HG03025 (cell line): ENCODE results near the gene JMJD8.
"Not testable (repeated sequence)": the region's sequence is repeated elsewhere in the genome, so short reads cannot be mapped to it uniquely, and the experiment has no call there.

ENCODE experiments used
- ATAC-seq: cut with Tn5 transposase; IDR thresholded peaks from one replicate; pipeline ENCODE4 v1.9.1; 2021; ENCODE audit warnings: mild to moderate bottlenecking, moderate library complexity; ENCODE audit not compliant: unreplicated experiment, low FRiP score

Gene JMJD8

DNA sequence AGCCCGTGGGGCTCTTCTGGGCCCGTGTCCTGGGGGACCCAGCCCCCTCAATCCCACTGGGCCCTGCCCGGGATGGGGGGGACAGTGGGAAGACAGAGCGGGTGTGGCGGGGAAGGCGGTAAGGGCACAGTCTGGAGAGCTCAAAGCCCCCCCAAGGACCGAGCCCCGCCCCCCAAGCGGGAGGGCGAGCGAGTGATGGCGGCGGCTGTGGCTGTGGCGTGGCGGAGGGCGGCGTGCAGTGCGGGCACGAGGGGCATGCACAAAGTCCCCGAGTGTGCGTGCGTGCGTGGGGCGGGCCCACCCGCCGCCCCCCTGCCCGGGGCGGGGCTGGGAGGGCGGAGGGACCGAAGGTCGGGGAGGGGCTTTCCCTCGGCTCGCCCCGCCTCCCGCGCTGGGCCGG, 9.6 kb upstream of the JMJD8 start:
- ATAC-seq = no peak

GRCh38 chr16:693364-693763, 9.2 kb upstream of the JMJD8 start:
- no peak for ATAC-seq

- no peak for ATAC-seq
Observed at GRCh38 chr16:692356-693108, 8.4 kb upstream of the JMJD8 start.

DNA sequence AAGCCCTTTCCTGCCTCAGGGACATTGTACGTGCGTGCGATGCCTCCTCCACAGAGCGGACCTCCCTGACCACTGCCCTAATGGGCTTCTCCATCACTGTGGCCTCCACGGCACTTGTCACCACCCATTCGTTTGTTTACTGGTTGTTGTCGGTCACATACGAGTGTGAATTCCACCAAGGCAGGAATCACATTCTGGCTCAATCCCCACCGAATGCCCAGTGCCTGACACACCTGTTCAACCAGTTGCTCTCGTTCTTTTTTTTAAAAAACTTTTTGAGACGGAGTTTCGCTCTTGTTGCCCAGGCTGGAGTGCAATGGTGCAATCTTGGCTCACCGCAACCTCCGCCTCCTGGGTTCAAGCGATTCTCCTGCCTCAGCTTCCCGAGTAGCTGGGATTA, 7.1 kb upstream of the JMJD8 start:
- not testable (repeated sequence) for ATAC-seq

- ATAC-seq = no peak
Observed at GRCh38 chr16:689175-689897, 5.2 kb upstream of the JMJD8 start.

DNA sequence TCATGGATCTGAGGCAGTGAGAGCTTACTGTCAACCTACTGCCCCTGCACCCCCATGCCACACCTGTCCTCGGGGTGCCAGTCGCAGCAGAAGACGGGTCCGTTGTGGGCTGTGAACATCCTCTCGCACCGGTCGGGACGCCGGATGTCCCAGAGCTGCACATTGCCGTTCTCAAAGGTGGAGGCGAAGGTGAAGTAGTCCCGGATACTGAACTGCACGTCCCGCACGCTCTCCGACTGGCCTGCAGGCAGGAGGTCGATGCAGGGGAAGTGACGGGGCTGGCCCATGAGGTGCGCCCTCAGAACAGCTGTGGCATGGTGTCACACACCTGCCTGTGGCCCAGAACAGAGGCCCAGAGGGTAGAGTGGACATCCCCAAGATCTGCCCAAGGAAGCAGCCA, 3.4 kb upstream of the JMJD8 start:
- no peak for ATAC-seq

DNA sequence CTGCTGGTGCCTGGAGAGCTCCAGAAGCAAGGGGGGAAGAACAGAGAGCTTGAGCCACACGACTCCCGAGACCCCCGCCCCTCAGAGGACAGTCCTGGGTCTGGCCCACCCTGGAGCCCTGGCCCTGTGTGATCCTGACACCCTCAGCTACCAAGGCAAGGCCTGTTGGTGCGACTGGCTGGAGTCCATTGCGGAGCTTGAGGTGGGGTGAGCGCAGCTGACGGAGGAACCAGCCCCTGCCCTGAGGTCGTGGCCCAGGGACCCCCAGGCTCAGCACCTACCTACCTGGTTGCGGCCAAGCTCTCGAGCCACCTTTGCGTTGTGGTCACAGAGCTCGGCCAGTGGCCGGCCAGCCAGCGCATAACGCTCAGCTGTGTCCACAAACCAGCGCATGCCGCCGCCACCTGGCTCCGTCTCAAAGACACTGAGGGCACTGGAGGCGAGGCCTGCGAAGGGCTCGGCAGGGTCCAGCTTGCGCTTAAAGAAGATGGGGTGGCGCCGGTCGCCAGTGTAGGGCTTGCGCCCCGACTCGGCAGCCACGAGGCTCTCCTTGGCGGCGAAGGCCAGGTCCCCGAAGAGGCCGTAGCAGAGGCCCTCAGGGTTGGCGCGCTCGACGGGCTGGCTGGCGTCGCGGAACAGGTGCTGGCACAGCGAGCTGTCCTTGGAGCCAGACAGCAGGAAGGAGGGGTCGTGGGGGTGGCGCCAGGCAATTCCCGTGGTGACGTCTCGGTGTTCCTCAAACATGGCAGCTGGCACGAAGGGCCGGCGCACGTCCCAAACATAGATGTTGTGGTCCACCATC, 2.5 kb upstream of the JMJD8 start:
- no peak for ATAC-seq

DNA sequence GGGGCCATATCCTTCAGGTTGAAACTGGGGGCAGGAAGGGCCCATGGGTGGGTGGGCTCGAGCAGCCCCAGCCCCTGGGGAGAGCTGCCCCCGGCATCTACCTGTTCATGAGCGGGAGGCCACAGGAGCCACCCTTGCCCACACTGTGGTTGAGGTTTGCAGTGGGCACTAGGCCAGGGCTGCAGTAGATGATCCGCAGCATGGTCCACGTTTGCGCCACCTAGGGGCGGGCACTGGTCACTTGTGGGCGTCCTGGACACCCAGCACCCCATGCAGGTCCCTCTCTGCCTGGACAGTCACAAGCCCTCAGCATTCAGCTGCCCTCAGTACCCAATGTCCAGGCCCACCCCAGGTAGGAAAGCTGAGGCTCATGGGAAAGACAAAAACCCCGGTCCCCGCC, 1.8 kb upstream of the JMJD8 start:
- ATAC-seq = no peak

DNA sequence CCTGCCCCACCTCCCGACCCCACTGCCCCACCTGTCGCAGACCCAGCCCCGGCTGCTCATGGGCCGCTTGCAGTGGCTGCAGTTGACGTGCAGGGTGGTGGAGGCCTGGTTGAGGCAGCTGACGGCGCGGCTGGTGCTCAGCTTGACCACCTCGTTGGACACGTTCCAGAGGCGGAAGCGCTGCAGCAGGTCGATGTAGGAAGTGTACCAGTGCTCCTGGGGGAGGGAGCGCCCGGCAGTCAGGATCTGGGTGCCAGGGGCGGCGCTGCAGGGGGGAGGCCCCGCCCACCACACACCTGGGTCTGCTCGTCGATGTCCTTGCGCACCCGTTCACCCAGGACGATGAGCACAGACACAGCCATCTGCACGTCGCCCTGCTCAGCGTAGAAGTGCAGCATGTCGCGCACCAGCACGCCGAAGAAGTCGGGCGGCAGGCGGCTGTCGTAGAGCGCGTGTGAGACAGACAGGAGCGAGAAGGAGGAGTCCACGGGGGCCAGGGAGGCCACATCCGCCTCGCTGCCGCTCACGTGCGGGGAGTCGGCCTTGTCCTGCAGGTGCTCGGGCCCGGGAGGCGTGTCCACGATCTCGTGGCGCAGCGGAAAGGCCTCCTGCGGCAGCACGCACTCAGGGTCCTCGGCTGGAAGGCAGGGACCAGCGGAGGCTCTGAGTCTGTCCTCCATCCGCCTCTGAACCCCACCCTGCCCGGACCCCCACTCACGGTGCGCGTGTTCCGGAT, 995 bp upstream of the JMJD8 start:
- no peak for ATAC-seq

- no peak for ATAC-seq
Observed at GRCh38 chr16:683396-684070, 601 bp downstream of the JMJD8 start.

DNA sequence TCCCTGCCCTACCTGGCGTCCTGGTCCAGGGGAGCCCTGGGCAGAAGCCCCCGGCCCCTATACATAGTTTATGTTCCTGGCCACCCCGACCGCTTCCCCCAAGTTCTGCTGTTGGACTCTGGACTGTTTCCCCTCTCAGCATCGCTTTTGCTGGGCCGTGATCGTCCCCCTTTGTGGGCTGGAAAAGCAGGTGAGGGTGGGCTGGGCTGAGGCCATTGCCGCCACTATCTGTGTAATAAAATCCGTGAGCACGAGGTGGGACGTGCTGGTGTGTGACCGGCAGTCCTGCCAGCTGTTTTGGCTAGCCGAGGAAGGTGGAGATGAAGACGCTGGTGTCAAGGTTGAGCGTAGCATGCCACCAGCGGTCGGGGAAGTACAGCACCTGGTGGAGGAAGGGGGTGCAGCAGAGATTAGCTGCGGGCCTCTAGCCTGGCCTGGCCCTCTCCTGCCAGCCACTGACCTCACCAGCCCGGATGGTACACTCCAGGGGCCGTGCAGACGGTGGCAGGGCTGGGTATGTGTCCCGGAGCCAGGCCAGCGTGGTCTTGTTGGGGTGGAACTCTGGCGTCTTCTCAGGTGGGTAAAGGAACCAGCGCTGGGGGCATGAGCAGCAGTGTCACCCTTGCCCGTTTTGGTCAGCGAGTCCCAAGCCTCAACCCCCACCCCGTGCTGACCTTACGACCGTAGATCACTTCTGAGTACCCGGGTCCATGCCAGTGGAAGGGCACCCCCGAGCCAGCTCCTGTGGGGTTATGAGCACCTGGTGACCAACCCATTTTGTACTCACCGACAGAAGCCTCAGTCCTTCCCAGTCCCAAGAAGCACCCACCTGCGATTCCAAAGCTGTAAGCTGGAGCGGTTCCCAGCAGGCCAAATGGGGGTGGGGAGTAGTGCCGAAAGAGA, 1.4 kb downstream of the JMJD8 start:
- ATAC-seq = no peak

DNA sequence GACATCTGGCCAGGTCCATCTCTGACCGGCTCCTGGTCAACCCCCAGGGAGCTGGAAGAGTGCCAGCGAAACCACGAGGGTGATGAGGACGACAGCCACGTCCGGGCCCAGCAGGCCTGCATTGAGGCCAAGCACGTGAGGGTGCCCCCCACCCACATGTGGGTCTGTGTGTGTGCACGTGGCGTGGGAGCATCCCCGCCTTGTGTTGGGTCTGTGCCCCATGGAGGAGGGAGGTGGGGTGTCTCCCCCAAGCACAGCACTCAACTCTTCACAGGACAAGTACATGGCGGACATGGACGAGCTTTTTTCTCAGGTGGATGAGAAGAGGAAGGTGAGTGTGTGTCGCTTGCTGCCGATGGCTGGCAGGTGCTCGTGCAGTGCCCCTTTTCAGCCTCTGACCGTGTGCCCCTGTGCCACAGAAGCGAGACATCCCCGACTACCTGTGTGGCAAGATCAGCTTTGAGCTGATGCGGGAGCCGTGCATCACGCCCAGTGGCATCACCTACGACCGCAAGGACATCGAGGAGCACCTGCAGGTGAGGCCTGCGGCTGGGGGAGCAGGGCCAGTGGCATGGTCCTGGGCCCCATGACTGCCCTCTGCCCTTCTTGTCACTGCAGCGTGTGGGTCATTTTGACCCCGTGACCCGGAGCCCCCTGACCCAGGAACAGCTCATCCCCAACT, 2.2 kb downstream of the JMJD8 start:
- no peak for ATAC-seq

- no peak for ATAC-seq
Observed at GRCh38 chr16:680967-681745, 3.0 kb downstream of the JMJD8 start.

DNA sequence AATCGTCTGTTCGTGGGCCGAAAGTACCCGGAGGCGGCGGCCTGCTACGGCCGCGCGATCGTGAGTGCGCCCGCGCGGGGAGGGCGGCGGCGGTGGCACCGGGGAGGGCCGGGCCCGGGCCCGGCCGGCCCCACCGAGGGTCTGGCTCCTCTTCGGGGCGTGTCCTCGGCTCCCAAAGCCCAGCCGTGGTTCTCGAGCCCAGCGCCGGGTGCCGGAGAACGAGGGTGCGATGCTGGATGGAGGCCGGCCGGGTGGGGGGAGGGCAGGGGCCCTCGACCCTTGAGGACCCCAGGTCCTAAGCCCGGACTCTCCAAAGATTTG, 3.5 kb downstream of the JMJD8 start:
- ATAC-seq = no peak

DNA sequence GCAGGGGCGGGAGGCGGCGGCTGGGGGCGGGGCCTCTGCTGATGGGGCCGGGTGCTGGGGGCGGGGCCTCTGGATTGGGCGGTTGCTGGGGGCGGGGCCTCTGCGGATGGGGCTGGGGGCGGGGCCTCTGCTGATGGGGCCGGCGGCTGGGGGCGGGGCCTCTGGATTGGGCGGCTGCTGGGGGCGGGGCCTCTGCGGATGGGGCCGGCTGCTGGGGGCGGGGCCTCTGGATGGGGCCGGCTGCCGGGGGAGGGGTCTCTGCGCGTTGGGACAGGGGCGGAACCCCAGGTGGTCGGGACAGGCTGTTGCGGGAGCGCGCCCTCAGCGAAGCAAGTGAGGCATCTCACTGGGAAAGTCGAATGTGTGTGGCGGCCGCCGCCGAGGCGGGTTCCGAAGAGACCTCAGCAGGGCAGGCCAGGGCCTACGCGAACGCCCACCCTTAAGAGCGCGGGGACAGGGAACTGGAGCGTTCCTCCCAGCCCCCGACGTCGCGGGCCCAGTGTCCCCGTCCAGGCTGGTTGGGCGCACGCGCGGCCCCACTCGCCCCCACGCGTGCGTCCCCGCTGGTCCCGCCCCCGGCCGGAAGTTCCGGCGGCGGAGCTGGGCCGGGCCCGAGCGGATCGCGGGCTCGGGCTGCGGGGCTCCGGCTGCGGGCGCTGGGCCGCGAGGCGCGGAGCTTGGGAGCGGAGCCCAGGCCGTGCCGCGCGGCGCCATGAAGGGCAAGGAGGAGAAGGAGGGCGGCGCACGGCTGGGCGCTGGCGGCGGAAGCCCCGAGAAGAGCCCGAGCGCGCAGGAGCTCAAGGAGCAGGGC, 4.1 kb downstream of the JMJD8 start, which contains the start of gene STUB1:
TSS of gene STUB1 (plus strand) at position 597 of the 811 bp plus-strand sequence. CDS start at position 713, 116 bp downstream.
- peak; percentile 32 for ATAC-seq

DNA sequence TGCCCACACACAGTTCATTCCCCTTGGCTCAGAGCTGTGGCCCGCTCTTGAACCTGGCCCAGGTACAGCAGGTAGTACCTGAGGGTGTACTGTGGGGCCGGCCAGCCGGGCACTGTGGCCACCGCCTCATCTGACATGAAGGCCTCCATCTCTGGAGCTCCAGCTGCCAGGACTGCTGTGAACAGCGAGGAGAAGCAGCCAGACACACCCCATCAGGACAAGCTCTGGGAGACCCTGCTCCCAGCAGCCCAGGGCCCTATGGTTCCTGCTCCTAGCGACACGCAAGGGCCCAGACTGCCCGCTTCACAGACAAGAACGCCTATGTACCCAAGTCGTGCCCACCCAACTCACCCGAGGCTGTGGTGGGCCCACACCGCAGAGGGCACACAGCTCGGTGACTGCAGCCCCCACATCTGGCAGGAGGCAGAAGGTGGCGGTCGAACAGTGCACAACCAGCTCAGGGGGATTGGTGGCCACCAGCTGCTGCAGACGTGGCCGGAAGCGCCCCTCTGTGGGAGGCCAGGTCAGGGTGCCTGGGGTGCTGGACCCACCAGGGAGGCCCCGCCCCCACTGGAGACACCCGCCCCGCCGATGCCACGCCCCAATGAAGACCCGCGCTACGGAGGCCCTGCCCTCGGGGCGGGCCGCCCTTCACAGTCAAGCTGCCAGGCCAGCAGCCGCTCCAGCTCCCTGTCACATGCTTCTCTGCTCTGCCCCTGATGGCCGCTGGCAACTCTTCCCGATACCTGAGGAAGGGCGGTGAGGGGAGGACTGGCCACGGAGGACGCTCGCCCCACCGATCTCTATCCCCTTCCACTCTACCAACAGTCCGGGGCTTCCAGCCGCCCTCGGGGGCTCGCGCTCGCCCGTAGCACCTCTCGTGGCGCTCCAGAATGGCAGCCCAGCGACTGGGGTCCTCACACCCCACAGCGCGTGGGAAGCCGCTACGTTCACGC, 5.0 kb downstream of the JMJD8 start:
- ATAC-seq = no peak
